IMR-90 (cell line): Measurements from ENCODE around the gene HNRNPR.

Source experiments
- BHLHE40 ChIP-seq: fragments of 150-350 bp; IDR thresholded peaks from 2 replicates; pipeline ENCODE4 v1.6.1; 2016; ENCODE audit warnings: mild to moderate bottlenecking, low read depth, low read length
- CEBPB ChIP-seq: IDR thresholded peaks from 2 replicates; pipeline ENCODE4 v1.6.1; 2012; ENCODE audit warnings: low read depth, low read length, improper control_type of control experiment
- CHD1 ChIP-seq: IDR thresholded peaks from 2 replicates; pipeline ENCODE4 v1.6.1; 2012; ENCODE audit warnings: low read depth, low read length, improper control_type of control experiment
- FOS ChIP-seq: fragments of 150-350 bp; IDR thresholded peaks from 2 replicates; pipeline ENCODE4 v1.6.1; 2016; ENCODE audit warnings: low read depth, low read length
- MAZ ChIP-seq: IDR thresholded peaks from 2 replicates; pipeline ENCODE4 v1.6.1; 2012; ENCODE audit warnings: low read depth, mild to moderate bottlenecking, low read length, improper control_type of control experiment, moderate library complexity, borderline replicate concordance
- MXI1 ChIP-seq: IDR thresholded peaks from 2 replicates; pipeline ENCODE4 v1.6.1; 2012; ENCODE audit warnings: low read depth, mild to moderate bottlenecking, low read length, moderate library complexity, borderline replicate concordance
- POLR2A ChIP-seq: IDR thresholded peaks from 2 replicates; pipeline ENCODE4 v1.6.1; 2012; ENCODE audit warnings: mild to moderate bottlenecking, low read depth, low read length
- RAD21 ChIP-seq: IDR thresholded peaks from 2 replicates; pipeline ENCODE4 v1.6.1; 2012; ENCODE audit warnings: low read length, improper control_type of control experiment
- RCOR1 ChIP-seq: IDR thresholded peaks from 2 replicates; pipeline ENCODE4 v1.6.1; 2012; ENCODE audit warnings: mild to moderate bottlenecking, low read length, improper control_type of control experiment; ENCODE audit not compliant: insufficient replicate concordance
- RFX5 ChIP-seq: IDR thresholded peaks from 2 replicates; pipeline ENCODE4 v1.8.0; 2012; ENCODE audit warnings: low read depth, mild to moderate bottlenecking, low read length, moderate library complexity
- SMC3 ChIP-seq: fragments of 150-350 bp; IDR thresholded peaks from 2 replicates; pipeline ENCODE4 v1.6.1; 2016; ENCODE audit warnings: low read depth, mild to moderate bottlenecking, antibody characterized with exemption, low read length, moderate library complexity
- TF ChIP-seq, protein P1 (sequence below): conservative IDR thresholded peaks from 2 replicates; pipeline ENCODE4 v1.5.1; 2012; ENCODE audit warnings: mild to moderate bottlenecking, low read depth, low read length, improper control_type of control experiment
- TF ChIP-seq, protein P2 (sequence below): fragments of 150-350 bp; IDR thresholded peaks from 2 replicates; pipeline ENCODE4 v1.6.1; 2017; ENCODE audit warnings: mild to moderate bottlenecking, antibody characterized with exemption, low read length, low read depth
- TF ChIP-seq, protein P3 (sequence below): fragments of 150-350 bp; IDR thresholded peaks from 2 replicates; pipeline ENCODE4 v1.6.1; 2016; ENCODE audit warnings: low read depth, mild to moderate bottlenecking, low read length, moderate library complexity, borderline replicate concordance

DNA sequence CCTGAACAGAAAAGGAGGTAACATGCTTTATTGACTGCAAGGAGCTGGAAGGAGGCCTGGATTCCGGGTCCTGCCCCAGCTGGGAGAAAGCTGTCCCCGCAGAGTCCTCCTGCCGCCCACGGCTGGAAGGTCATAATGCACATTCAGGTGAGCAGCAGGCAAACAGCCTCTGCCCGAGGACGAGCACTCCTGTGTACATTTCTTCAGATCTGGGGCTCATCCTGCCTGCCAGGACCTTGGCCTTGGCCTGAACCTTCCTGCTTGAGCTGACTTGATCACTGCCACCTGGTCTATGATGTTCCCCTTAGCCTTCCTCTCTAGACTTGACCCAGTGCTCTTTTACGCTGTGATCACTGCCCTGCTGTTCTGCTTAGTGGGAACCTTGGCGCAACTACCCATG, 43.4 kb upstream of the HNRNPR start:
- TF ChIP-seq RCOR1, result no peak
- TF ChIP-seq, protein P1, sequence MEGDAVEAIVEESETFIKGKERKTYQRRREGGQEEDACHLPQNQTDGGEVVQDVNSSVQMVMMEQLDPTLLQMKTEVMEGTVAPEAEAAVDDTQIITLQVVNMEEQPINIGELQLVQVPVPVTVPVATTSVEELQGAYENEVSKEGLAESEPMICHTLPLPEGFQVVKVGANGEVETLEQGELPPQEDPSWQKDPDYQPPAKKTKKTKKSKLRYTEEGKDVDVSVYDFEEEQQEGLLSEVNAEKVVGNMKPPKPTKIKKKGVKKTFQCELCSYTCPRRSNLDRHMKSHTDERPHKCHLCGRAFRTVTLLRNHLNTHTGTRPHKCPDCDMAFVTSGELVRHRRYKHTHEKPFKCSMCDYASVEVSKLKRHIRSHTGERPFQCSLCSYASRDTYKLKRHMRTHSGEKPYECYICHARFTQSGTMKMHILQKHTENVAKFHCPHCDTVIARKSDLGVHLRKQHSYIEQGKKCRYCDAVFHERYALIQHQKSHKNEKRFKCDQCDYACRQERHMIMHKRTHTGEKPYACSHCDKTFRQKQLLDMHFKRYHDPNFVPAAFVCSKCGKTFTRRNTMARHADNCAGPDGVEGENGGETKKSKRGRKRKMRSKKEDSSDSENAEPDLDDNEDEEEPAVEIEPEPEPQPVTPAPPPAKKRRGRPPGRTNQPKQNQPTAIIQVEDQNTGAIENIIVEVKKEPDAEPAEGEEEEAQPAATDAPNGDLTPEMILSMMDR, result no peak
- TF ChIP-seq, protein P2, sequence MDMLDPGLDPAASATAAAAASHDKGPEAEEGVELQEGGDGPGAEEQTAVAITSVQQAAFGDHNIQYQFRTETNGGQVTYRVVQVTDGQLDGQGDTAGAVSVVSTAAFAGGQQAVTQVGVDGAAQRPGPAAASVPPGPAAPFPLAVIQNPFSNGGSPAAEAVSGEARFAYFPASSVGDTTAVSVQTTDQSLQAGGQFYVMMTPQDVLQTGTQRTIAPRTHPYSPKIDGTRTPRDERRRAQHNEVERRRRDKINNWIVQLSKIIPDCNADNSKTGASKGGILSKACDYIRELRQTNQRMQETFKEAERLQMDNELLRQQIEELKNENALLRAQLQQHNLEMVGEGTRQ, result no peak
- TF ChIP-seq RAD21, result no peak
- no peak for TF ChIP-seq POLR2A
- no peak for TF ChIP-seq FOS
- no peak for TF ChIP-seq MXI1
- TF ChIP-seq CEBPB, result no peak
- TF ChIP-seq SMC3, result no peak
- TF ChIP-seq, protein P3, sequence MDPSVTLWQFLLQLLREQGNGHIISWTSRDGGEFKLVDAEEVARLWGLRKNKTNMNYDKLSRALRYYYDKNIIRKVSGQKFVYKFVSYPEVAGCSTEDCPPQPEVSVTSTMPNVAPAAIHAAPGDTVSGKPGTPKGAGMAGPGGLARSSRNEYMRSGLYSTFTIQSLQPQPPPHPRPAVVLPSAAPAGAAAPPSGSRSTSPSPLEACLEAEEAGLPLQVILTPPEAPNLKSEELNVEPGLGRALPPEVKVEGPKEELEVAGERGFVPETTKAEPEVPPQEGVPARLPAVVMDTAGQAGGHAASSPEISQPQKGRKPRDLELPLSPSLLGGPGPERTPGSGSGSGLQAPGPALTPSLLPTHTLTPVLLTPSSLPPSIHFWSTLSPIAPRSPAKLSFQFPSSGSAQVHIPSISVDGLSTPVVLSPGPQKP, result no peak
- no peak for TF ChIP-seq MAZ
- TF ChIP-seq CHD1, result no peak
- TF ChIP-seq RFX5, result no peak
- TF ChIP-seq BHLHE40, result no peak
